ENCODE data around the gene PRCD. TPM values are rescaled to one million over a fixed set of nuclear protein-coding genes. Genes with fewer than 3 reads are reported as not detected.

The PRCD gene
- total RNA-seq, 5 donors from 2014 or later (not counting 1 experiment from before 2014, with no cell fraction given): 0.66 to 1.3 (median 0.92) TPM

- no peaks in the 10 kb centered on the region for H3K27me3 ChIP-seq (replicated peaks in 1 of 2; ENCODE audit: control insufficient read depth in 2 of 2, extremely low read depth in 1 of 2, insufficient read depth in 2 of 2, low read length in 1 of 2)
- CTCF ChIA-PET: interaction anchor here in 1 of 2 donors (0.6 to 0.8 kb wide), 2 partner anchors 45 to 100 kb away, joined by 3 read pairs; no protein-coding TSS in a partner anchor
- Mint-ChIP-seq H3K4me1 (peaks cover 42 to 74% (median 55%) of the 10 kb centered on the region in 3 donors), H3K27ac (peak overlapping the region; percentile 73 to 74), H3K4me3 (peak overlapping the region; percentile 34 to 90 (median 82)), H3K9me3 (no peaks in the 10 kb centered on the region), H3K36me3 (no peaks in the 10 kb centered on the region), H3K27me3 (no peaks in the 10 kb centered on the region)
- WGBS (ENCODE audit: insufficient coverage): 20% methylated on average over 1 of the region's 4 CpGs
- POLR2A ChIA-PET: no interaction called here
- H3K4me3 ChIP-seq (ENCODE audit: control insufficient read depth in 1 of 2, extremely low read depth in 1 of 2, low read length in 1 of 2): peak overlapping the region in 1 of 2 donors; percentile 79
- ATAC-seq (replicated peaks in 1 of 4) (no peak), DNase-seq (no peak)
- peaks cover 3 to 73% of the 10 kb centered on the region in 2 experiments for H3K4me1 ChIP-seq (ENCODE audit: control insufficient read depth in 1 of 2, extremely low read depth in 1 of 2, insufficient read depth in 2 of 2, low read length in 2 of 2)
- H3K36me3 ChIP-seq (ENCODE audit: control insufficient read depth in 2 of 2, extremely low read depth in 1 of 2, insufficient read depth in 1 of 2, low read length in 1 of 2): peaks cover 5 to 7% of the 10 kb centered on the region in 2 donors
- H3K27ac ChIP-seq (ENCODE audit: low read length): peak overlapping the region; percentile 40
- no peaks in the 10 kb centered on the region for H3K9me3 ChIP-seq
Measured at GRCh38 chr17:76498876-76499251, 41.0 kb upstream of the PRCD start.

- H3K27ac Mint-ChIP-seq: peak overlapping the region; percentile 73 to 74
- H3K27me3 Mint-ChIP-seq: no peaks in the 10 kb centered on the region
- H3K27ac ChIP-seq (ENCODE audit: low read length): peak overlapping the region; percentile 40
- H3K4me1 ChIP-seq (ENCODE audit: control insufficient read depth in 1 of 2, extremely low read depth in 1 of 2, insufficient read depth in 2 of 2, low read length in 2 of 2): peaks cover 3 to 68% of the 10 kb centered on the region in 2 experiments
- peak overlapping the region; percentile 52 to 90 (median 82) for H3K4me3 Mint-ChIP-seq
- ChIA-PET CTCF (interaction anchor here in 1 of 2 donors (0.6 to 0.8 kb wide), 2 partner anchors 46 to 101 kb away, joined by 3 read pairs; no protein-coding TSS in a partner anchor), POLR2A (interaction anchor here in 1 of 2 donors (0.8 kb wide), 1 partner anchor 89 kb away, joined by 4 read pairs; no protein-coding TSS in a partner anchor)
- no peak for ATAC-seq (replicated peaks in 1 of 4)
- H3K27me3 ChIP-seq (replicated peaks in 1 of 2; ENCODE audit: control insufficient read depth in 2 of 2, extremely low read depth in 1 of 2, insufficient read depth in 2 of 2, low read length in 1 of 2): no peaks in the 10 kb centered on the region
- H3K9me3 Mint-ChIP-seq: no peaks in the 10 kb centered on the region
- H3K36me3 Mint-ChIP-seq: no peaks in the 10 kb centered on the region
- peaks cover 39 to 70% (median 53%) of the 10 kb centered on the region in 3 donors for H3K4me1 Mint-ChIP-seq
- H3K36me3 ChIP-seq (ENCODE audit: control insufficient read depth in 2 of 2, extremely low read depth in 1 of 2, insufficient read depth in 1 of 2, low read length in 1 of 2): peaks cover 5 to 7% of the 10 kb centered on the region in 2 donors
- 83% methylated on average over 1 of the region's 5 CpGs for WGBS (ENCODE audit: insufficient coverage)
- no peaks in the 10 kb centered on the region for H3K9me3 ChIP-seq
- no peak for DNase-seq
- H3K4me3 ChIP-seq (ENCODE audit: control insufficient read depth in 1 of 2, extremely low read depth in 1 of 2, low read length in 1 of 2): peak overlapping the region in 1 of 2 donors; percentile 79
Measured at GRCh38 chr17:76499267-76499667, 40.6 kb upstream of the PRCD start.

GRCh38 chr17:76500074-76500746 lies 39.6 kb upstream of the PRCD start:
- Histone ChIP-seq H3K4me1 (ENCODE audit: control insufficient read depth in 1 of 2, extremely low read depth in 1 of 2, insufficient read depth in 2 of 2, low read length in 2 of 2) (peaks cover 3 to 59% of the 10 kb centered on the region in 2 experiments), H3K36me3 (ENCODE audit: control insufficient read depth in 2 of 2, extremely low read depth in 1 of 2, insufficient read depth in 1 of 2, low read length in 1 of 2) (peaks cover 3 to 5% of the 10 kb centered on the region in 2 donors), H3K9me3 (no peaks in the 10 kb centered on the region), H3K27me3 (replicated peaks in 1 of 2; ENCODE audit: control insufficient read depth in 2 of 2, extremely low read depth in 1 of 2, insufficient read depth in 2 of 2, low read length in 1 of 2) (no peaks in the 10 kb centered on the region), H3K4me3 (ENCODE audit: control insufficient read depth in 1 of 2, extremely low read depth in 1 of 2, low read length in 1 of 2) (peak overlapping the region; percentile 69 to 79), H3K27ac (ENCODE audit: low read length) (peak overlapping the region; percentile 31)
- H3K36me3 Mint-ChIP-seq: no peaks in the 10 kb centered on the region
- ChIA-PET POLR2A (interaction anchor here in 1 of 2 donors (0.6 kb wide), 3 partner anchors 50 to 395 kb away, joined by 3 to 4 read pairs (median 3); no protein-coding TSS in a partner anchor), CTCF (no interaction called here)
- H3K4me3 Mint-ChIP-seq: peak overlapping the region; percentile 82 to 90 (median 83)
- 52% methylated on average over 11 of the region's 17 CpGs for WGBS (ENCODE audit: insufficient coverage)
- no peak for ATAC-seq (replicated peaks in 1 of 4)
- H3K27me3 Mint-ChIP-seq: no peaks in the 10 kb centered on the region
- DNase-seq: no peak
- peak overlapping the region; percentile 79 to 83 for H3K27ac Mint-ChIP-seq
- H3K4me1 Mint-ChIP-seq: peaks cover 39 to 63% (median 53%) of the 10 kb centered on the region in 3 donors
- no peaks in the 10 kb centered on the region for H3K9me3 Mint-ChIP-seq

GRCh38 chr17:76500747-76501017 lies 39.2 kb upstream of the PRCD start:
- peak overlapping the region; percentile 69 to 79 for H3K4me3 ChIP-seq (ENCODE audit: control insufficient read depth in 1 of 2, extremely low read depth in 1 of 2, low read length in 1 of 2)
- peaks cover 0 to 1% of the 10 kb centered on the region in 2 experiments for H3K27me3 ChIP-seq (replicated peaks in 1 of 2; ENCODE audit: control insufficient read depth in 2 of 2, extremely low read depth in 1 of 2, insufficient read depth in 2 of 2, low read length in 1 of 2)
- no peaks in the 10 kb centered on the region for H3K9me3 ChIP-seq
- H3K36me3 ChIP-seq (ENCODE audit: control insufficient read depth in 2 of 2, extremely low read depth in 1 of 2, insufficient read depth in 1 of 2, low read length in 1 of 2): peaks cover 2 to 5% of the 10 kb centered on the region in 2 donors
- peaks cover 3 to 54% of the 10 kb centered on the region in 2 experiments for H3K4me1 ChIP-seq (ENCODE audit: control insufficient read depth in 1 of 2, extremely low read depth in 1 of 2, insufficient read depth in 2 of 2, low read length in 2 of 2)
- Mint-ChIP-seq H3K27ac (peak overlapping the region; percentile 61 to 83), H3K9me3 (no peaks in the 10 kb centered on the region), H3K4me3 (peak overlapping the region; percentile 82 to 90 (median 83)), H3K4me1 (peaks cover 39 to 62% (median 52%) of the 10 kb centered on the region in 3 donors), H3K36me3 (no peaks in the 10 kb centered on the region), H3K27me3 (no peaks in the 10 kb centered on the region)
- ATAC-seq (replicated peaks in 1 of 4): peak; percentile 17 to 32 (median 23)
- DNase-seq: peak in 1 of 35 experiments; percentile 10
- ChIA-PET CTCF (no interaction called here), POLR2A (interaction anchor here in 1 of 2 donors (0.6 kb wide), 1 partner anchor 50 kb away, joined by 3 read pairs; no protein-coding TSS in a partner anchor)
- WGBS (ENCODE audit: insufficient coverage): 3% methylated on average over 4 of the region's 10 CpGs
- H3K27ac ChIP-seq (ENCODE audit: low read length): peak overlapping the region; percentile 31

- H3K27ac ChIP-seq (ENCODE audit: low read length): peak within 1 kb of the TSS; percentile 79
- peaks cover 40 to 60% (median 48%) of the 10 kb centered on the region in 3 donors for H3K4me1 Mint-ChIP-seq
- DNase-seq: peak; percentile 81 to 99 (median 94)
- peak within 1 kb of the TSS; percentile 98 for H3K27ac Mint-ChIP-seq
- peaks cover 2 to 5% of the 10 kb centered on the region in 2 donors for H3K36me3 ChIP-seq (ENCODE audit: control insufficient read depth in 2 of 2, extremely low read depth in 1 of 2, insufficient read depth in 1 of 2, low read length in 1 of 2)
- peak; percentile 92 to 99 (median 93) for ATAC-seq (replicated peaks in 1 of 4)
- under 1% methylated on average over 72 of the region's 72 CpGs for WGBS (ENCODE audit: insufficient coverage)
- H3K9me3 Mint-ChIP-seq: no peaks in the 10 kb centered on the region
- peaks cover 3 to 56% of the 10 kb centered on the region in 2 experiments for H3K4me1 ChIP-seq (ENCODE audit: control insufficient read depth in 1 of 2, extremely low read depth in 1 of 2, insufficient read depth in 2 of 2, low read length in 2 of 2)
- H3K9me3 ChIP-seq: no peaks in the 10 kb centered on the region
- no peaks in the 10 kb centered on the region for H3K36me3 Mint-ChIP-seq
- ChIA-PET CTCF (interaction anchor here in 1 of 2 donors (1.0 to 1.4 kb wide), 2 partner anchors 34 to 123 kb away, joined by 4 to 5 read pairs; partner anchors contain the start of gene AANAT), POLR2A (interaction anchor here in 1 of 2 donors (0.6 to 0.7 kb wide), 3 partner anchors 11 to 259 kb away, joined by 3 to 9 read pairs (median 4); no protein-coding TSS in a partner anchor)
- H3K4me3 Mint-ChIP-seq: peak within 1 kb of the TSS; percentile 82 to 90 (median 83)
- H3K27me3 ChIP-seq (replicated peaks in 1 of 2; ENCODE audit: control insufficient read depth in 2 of 2, extremely low read depth in 1 of 2, insufficient read depth in 2 of 2, low read length in 1 of 2): peaks cover 0 to 6% of the 10 kb centered on the region in 2 experiments
- H3K4me3 ChIP-seq (ENCODE audit: control insufficient read depth in 1 of 2, extremely low read depth in 1 of 2, low read length in 1 of 2): peak within 1 kb of the TSS; percentile 69 to 79
- no peaks in the 10 kb centered on the region for H3K27me3 Mint-ChIP-seq
Measured at GRCh38 chr17:76501018-76501826, 38.6 kb upstream of the PRCD start, which contains the start of gene RHBDF2. RHBDF2 (minus strand) TSS chr17:76501423; CDS start chr17:76481524, 19,899 bp downstream.

Measured in T-cell (primary cell).